B cell (primary cell): ENCODE measurements around the gene TBC1D22A. TPM values are rescaled to one million over a fixed set of nuclear protein-coding genes. Genes with fewer than 3 reads are reported as not detected.

Source experiments
- ATAC-seq: fragments of 200-7000 bp; cut with Tn5 transposase; one replicate; pipeline ENCODE4 v1.10.0; 2021; ENCODE audit warnings: low read depth, mild to moderate bottlenecking, moderate number of reproducible peaks, moderate library complexity
- CTCF ChIA-PET: fragments of 350-600 bp; sonication (Branson Sonifier 250); formaldehyde crosslinking; loops from one replicate; lab custom pipeline; 2021; ENCODE audit warnings: antibody characterized with exemption, inconsistent platforms; lab: Charles Lee
- POLR2A ChIA-PET: fragments of 350-600 bp; sonication (Branson Sonifier 250); formaldehyde crosslinking; loops from one replicate; lab custom pipeline; 2021; ENCODE audit warnings: antibody characterized with exemption; lab: Charles Lee
- DNase-seq: peaks from one replicate; pipeline ENCODE4 v3.0.0; 2013
- H2AFZ ChIP-seq: 2 replicates; pipeline ENCODE4 v1.6.1; 2012; ENCODE audit warnings: mild to moderate bottlenecking, low read depth, low read length; ENCODE audit not compliant: insufficient read depth, poor library complexity, severe bottlenecking
- H3K27ac ChIP-seq, 2 donors: 1 replicate in 1 of 2; 2 replicates in 1 of 2; pipeline ENCODE4 v1.5.1; 2012 to 2013; ENCODE audit warnings: low read length in 2 of 2, mild to moderate bottlenecking in 2 of 2, moderate library complexity in 1 of 2
- H3K27me3 ChIP-seq, 4 experiments: fragments of 200-600 bp in 1 of 4; sonication (generic) in 1 of 4; replicated peaks in 1 of 4; 1 replicate in 2 of 4; 2 replicates in 2 of 4; pipeline versions ENCODE4 v1.6.1 to v1.7.0; 2013 to 2016; ENCODE audit warnings: low read length in 3 of 4, mild to moderate bottlenecking in 2 of 4, mixed read lengths in 1 of 4, moderate library complexity in 1 of 4; ENCODE audit not compliant: insufficient read depth in 4 of 4, control insufficient read depth in 3 of 4; ENCODE audit errors: control extremely low read depth in 1 of 4
- H3K36me3 ChIP-seq, 2 experiments: replicated peaks in 1 of 2; 1 replicate in 1 of 2; 2 replicates in 1 of 2; pipeline versions ENCODE4 v1.6.1 to v1.7.1; 2013; ENCODE audit warnings: low read length in 1 of 2; ENCODE audit not compliant: insufficient read depth in 2 of 2, control insufficient read depth in 1 of 2; ENCODE audit errors: control extremely low read depth in 1 of 2, extremely low read depth in 1 of 2
- H3K4me1 ChIP-seq, 2 donors: fragments of 200-600 bp in 1 of 2; sonication (generic) in 1 of 2; 1 replicate in 1 of 2; 2 replicates in 1 of 2; pipeline versions ENCODE4 v1.5.1 to v1.6.1; 2013 to 2017; ENCODE audit warnings: low read length in 2 of 2; ENCODE audit not compliant: control insufficient read depth in 2 of 2, insufficient read depth in 2 of 2
- H3K4me2 ChIP-seq: replicated peaks from 2 replicates; pipeline ENCODE3; 2012; ENCODE audit warnings: mild to moderate bottlenecking, low read depth, low read length; ENCODE audit not compliant: poor library complexity, severe bottlenecking
- H3K4me3 ChIP-seq, 5 experiments: fragments of 200-600 bp in 1 of 5; sonication (generic) in 1 of 5; 1 replicate in 3 of 5; 2 replicates in 2 of 5; pipeline versions ENCODE4 v1.5.1 to v1.7.0; 2011 to 2016; ENCODE audit warnings: low read length in 4 of 5, mild to moderate bottlenecking in 4 of 5, low read depth in 2 of 5, control low read depth in 1 of 5, moderate library complexity in 1 of 5; ENCODE audit not compliant: insufficient read depth in 1 of 5; ENCODE audit errors: control extremely low read depth in 1 of 5, extremely low read depth in 1 of 5
- H3K79me2 ChIP-seq: fragments of 200-600 bp; sonication (generic); one replicate; pipeline ENCODE4 v1.6.0; 2016; ENCODE audit warnings: low read length; ENCODE audit not compliant: control insufficient read depth, insufficient read depth
- H3K9ac ChIP-seq: fragments of 200-600 bp; sonication (generic); 2 replicates; pipeline ENCODE4 v1.6.1; 2017; ENCODE audit warnings: mild to moderate bottlenecking, low read length, moderate library complexity
- H3K9me3 ChIP-seq, 3 donors: one replicate each; pipeline versions ENCODE4 v1.6.1 to v1.7.1; 2013; ENCODE audit warnings: low read length in 2 of 3; ENCODE audit not compliant: control insufficient read depth in 2 of 3, insufficient read depth in 1 of 3; ENCODE audit errors: control extremely low read depth in 1 of 3
- H4K20me1 ChIP-seq: 2 replicates; pipeline ENCODE4 v1.6.0; 2012; ENCODE audit warnings: mild to moderate bottlenecking, low read length; ENCODE audit not compliant: insufficient read depth, control insufficient read depth, poor library complexity, severe bottlenecking
- H3K27ac Mint-ChIP-seq: one replicate; pipeline ENCODE4 v1.8.0; 2021; ENCODE audit warnings: mixed read lengths
- H3K27me3 Mint-ChIP-seq: one replicate; pipeline ENCODE4 v1.8.0; 2021; ENCODE audit warnings: mixed read lengths
- H3K4me1 Mint-ChIP-seq: one replicate; pipeline ENCODE4 v1.8.0; 2021; ENCODE audit warnings: mixed read lengths
- H3K4me3 Mint-ChIP-seq: one replicate; pipeline ENCODE4 v1.8.0; 2021; ENCODE audit warnings: mixed read lengths
- H3K9me3 Mint-ChIP-seq: one replicate; pipeline ENCODE4 v1.8.0; 2022; ENCODE audit warnings: mixed read lengths; ENCODE audit not compliant: insufficient read depth
- CTCF ChIP-seq: fragments of 200-600 bp; IDR thresholded peaks from one replicate; pipeline ENCODE4 v1.8.0; 2022; ENCODE audit warnings: antibody characterized with exemption, mild to moderate bottlenecking
- EZH2 ChIP-seq: IDR thresholded peaks from 2 replicates; pipeline ENCODE4 v1.6.1; 2012; ENCODE audit warnings: borderline replicate concordance, low read depth, mild to moderate bottlenecking, moderate library complexity, low read length; ENCODE audit not compliant: insufficient read depth, poor library complexity, severe bottlenecking
- WGBS: methylation state at CpG from one replicate; pipeline ENCODE4 v1.1.5; 2013; ENCODE audit warnings: missing lambda C conversion rate; ENCODE audit not compliant: insufficient coverage; 5-methylcytosine and 5-hydroxymethylcytosine counted together
- intact Hi-C: fragments of 100-400 bp; cut with micrococcal nuclease; formaldehyde crosslinking; loops from one replicate; pipeline ENCODE4 v1.10.0; 2022
- polyA plus RNA-seq: library from polyadenylated mRNA; depleted of rRNA; stranded (reverse); fragments of >200 nt; gene quantifications from 2 replicates; pipeline ENCODE4 v1.2.3, GENCODE V29; 2012
- total RNA-seq, 2 donors: library from RNA; stranded (reverse); fragments of 120-200 nt in 1 of 2; gene quantifications; 1 replicate in 1 of 2; 2 replicates in 1 of 2; pipeline versions ENCODE4 v1.2.3 to v1.2.4, GENCODE V29; 2013 to 2022

The TBC1D22A gene
- total and polyA plus RNA-seq, 2 donors (not counting 1 experiment from before 2014, with no cell fraction given), result 73.8 to 128 TPM

GRCh38 chr22:46834021-46834737, 71.7 kb downstream of the TBC1D22A start:
- H3K4me3 Mint-ChIP-seq, result no peak overlapping the region
- Histone ChIP-seq H3K4me1 (no peaks in the 10 kb centered on the region), H3K9ac (no peak overlapping the region), H3K9me3 (peaks cover 3 to 21% (median 11%) of the 10 kb centered on the region in 3 donors), H2AFZ (no peak overlapping the region), H3K27me3 (no peaks in the 10 kb centered on the region), H4K20me1 (peaks cover 78% of the 10 kb centered on the region), H3K4me3 (no peak overlapping the region), H3K36me3 (peaks cover 0 to 42% of the 10 kb centered on the region in 2 experiments), H3K4me2 (no peak overlapping the region), H3K27ac (no peak overlapping the region), H3K79me2 (peaks cover 100% of the 10 kb centered on the region)
- ATAC-seq (no peak), DNase-seq (no peak)
- no peaks in the 10 kb centered on the region for H3K27me3 Mint-ChIP-seq
- no CpG with 5 or more reads among the region's 1 CpG for WGBS
- no peak for TF ChIP-seq EZH2
- no peak for TF ChIP-seq CTCF
- ChIA-PET CTCF (no interaction called here), POLR2A (no interaction called here)
- intact Hi-C loops, result no loop called here
- H3K9me3 Mint-ChIP-seq, result peaks cover 10% of the 10 kb centered on the region
- H3K4me1 Mint-ChIP-seq, result peaks cover 21% of the 10 kb centered on the region
- no peak overlapping the region for H3K27ac Mint-ChIP-seq

- ChIA-PET CTCF (no interaction called here), POLR2A (no interaction called here)
- no peak overlapping the region for H3K4me3 Mint-ChIP-seq
- Histone ChIP-seq H3K4me1 (no peaks in the 10 kb centered on the region), H3K4me3 (no peak overlapping the region), H3K9me3 (peaks cover 3 to 21% (median 11%) of the 10 kb centered on the region in 3 donors), H3K27me3 (no peaks in the 10 kb centered on the region), H4K20me1 (peaks cover 73% of the 10 kb centered on the region), H3K36me3 (peaks cover 2 to 33% of the 10 kb centered on the region in 2 experiments), H3K4me2 (no peak overlapping the region), H3K27ac (no peak overlapping the region), H3K79me2 (peaks cover 100% of the 10 kb centered on the region), H2AFZ (no peak overlapping the region), H3K9ac (no peak overlapping the region)
- H3K9me3 Mint-ChIP-seq, result peaks cover 10% of the 10 kb centered on the region
- peaks cover 18% of the 10 kb centered on the region for H3K4me1 Mint-ChIP-seq
- no peak overlapping the region for H3K27ac Mint-ChIP-seq
- no CpG with 5 or more reads among the region's 2 CpGs for WGBS
- no peak for ATAC-seq
- H3K27me3 Mint-ChIP-seq, result no peaks in the 10 kb centered on the region
- intact Hi-C loops, result no loop called here
- no peak for DNase-seq
- TF ChIP-seq EZH2, result no peak
- no peak for TF ChIP-seq CTCF
Measured at GRCh38 chr22:46835288-46835687, 72.8 kb downstream of the TBC1D22A start.
